ENCODE data around the gene CT45A7.
"Not testable (repeated sequence)": the region's sequence is repeated elsewhere in the genome, so short reads cannot be mapped to it uniquely, and the experiment has no call there.

Gene CT45A7

GRCh38 chrX:135837180-135837579, at the start of gene CT45A7:
CT45A7 (minus strand) TSS chrX:135837280; CDS start chrX:135833533, 3,747 bp downstream.
- H3K27me3 Mint-ChIP-seq (ENCODE audit: low read depth); DNase-seq (ENCODE audit: low spot score); H3K4me3 Mint-ChIP-seq; H3K4me1 Mint-ChIP-seq (ENCODE audit: low read depth); H3K9me3 Mint-ChIP-seq; H3K27ac Mint-ChIP-seq; H3K36me3 Mint-ChIP-seq (ENCODE audit: low read depth): not testable (repeated sequence)

DNA sequence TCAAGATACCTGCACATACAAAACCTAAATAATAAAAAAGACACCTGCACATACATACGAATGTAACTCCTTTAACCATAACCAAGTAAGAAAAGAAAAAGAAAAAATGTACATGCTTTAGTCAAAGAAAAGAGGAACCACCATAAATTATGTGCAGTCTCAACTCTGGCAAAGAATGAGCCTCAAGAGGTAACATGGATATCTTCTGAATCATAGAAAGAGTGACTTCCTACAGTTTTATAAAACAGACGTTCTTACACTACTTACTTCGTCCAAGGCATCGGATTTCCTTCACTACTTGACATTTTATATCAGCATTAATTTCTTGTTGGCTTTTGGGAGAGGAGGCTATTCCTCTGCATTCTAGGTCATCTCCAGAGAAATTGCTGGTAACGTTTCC, 45.7 kb upstream of the CT45A7 start:
- DNase-seq (ENCODE audit: low spot score); H3K9me3 Mint-ChIP-seq; H3K36me3 Mint-ChIP-seq (ENCODE audit: low read depth); H3K27me3 Mint-ChIP-seq (ENCODE audit: low read depth); H3K27ac Mint-ChIP-seq; H3K4me1 Mint-ChIP-seq (ENCODE audit: low read depth); H3K4me3 Mint-ChIP-seq: not testable (repeated sequence)

DNA sequence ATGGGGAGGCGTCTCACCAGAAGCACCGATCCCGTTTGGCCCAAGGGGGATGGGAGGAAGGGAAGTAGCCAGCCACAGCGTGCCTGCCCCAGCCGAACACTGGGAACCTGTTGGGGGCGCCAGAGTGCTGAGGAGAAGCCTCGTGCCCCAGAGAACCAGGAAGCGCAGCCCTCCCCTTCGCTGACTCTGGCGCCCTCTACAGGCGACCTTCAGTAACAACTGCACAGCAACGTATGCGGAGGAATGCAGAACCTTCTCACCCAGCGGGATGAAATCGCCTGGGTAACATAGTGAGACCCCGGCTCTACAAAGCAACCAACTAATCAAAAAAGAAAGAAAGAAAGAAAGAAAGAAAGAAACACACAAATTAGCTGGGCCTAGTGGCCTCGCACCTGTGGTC, 34.6 kb upstream of the CT45A7 start, which contains the start of gene CT45A9:
Gene CT45A9 (minus strand): TSS at position 101 of the 400 bp plus-strand sequence. CDS start 3,751 bp downstream, outside the sequence.
- H3K4me1 Mint-ChIP-seq (ENCODE audit: low read depth); DNase-seq (ENCODE audit: low spot score); H3K36me3 Mint-ChIP-seq (ENCODE audit: low read depth); H3K27me3 Mint-ChIP-seq (ENCODE audit: low read depth); H3K4me3 Mint-ChIP-seq; H3K27ac Mint-ChIP-seq; H3K9me3 Mint-ChIP-seq: not testable (repeated sequence)

DNA sequence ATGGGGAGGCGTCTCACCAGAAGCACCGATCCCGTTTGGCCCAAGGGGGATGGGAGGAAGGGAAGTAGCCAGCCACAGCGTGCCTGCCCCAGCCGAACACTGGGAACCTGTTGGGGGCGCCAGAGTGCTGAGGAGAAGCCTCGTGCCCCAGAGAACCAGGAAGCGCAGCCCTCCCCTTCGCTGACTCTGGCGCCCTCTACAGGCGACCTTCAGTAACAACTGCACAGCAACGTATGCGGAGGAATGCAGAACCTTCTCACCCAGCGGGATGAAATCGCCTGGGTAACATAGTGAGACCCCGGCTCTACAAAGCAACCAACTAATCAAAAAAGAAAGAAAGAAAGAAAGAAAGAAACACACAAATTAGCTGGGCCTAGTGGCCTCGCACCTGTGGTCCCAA, 17.4 kb upstream of the CT45A7 start, which contains the start of gene CT45A8:
Gene CT45A8 (minus strand): TSS at position 101 of the 400 bp plus-strand sequence. CDS start 3,755 bp downstream, outside the sequence.
- not testable (repeated sequence) for H3K36me3 Mint-ChIP-seq (ENCODE audit: low read depth); H3K4me3 Mint-ChIP-seq; DNase-seq (ENCODE audit: low spot score); H3K9me3 Mint-ChIP-seq; H3K27ac Mint-ChIP-seq; H3K4me1 Mint-ChIP-seq (ENCODE audit: low read depth); H3K27me3 Mint-ChIP-seq (ENCODE audit: low read depth)

GRCh38 chrX:135819912-135820311, 17.2 kb downstream of the CT45A7 start, which contains the start of gene CT45A2:
CT45A2 (minus strand) TSS chrX:135820012; CDS start chrX:135816265, 3,747 bp downstream.
- H3K36me3 Mint-ChIP-seq (ENCODE audit: low read depth); H3K4me1 Mint-ChIP-seq (ENCODE audit: low read depth); H3K27me3 Mint-ChIP-seq (ENCODE audit: low read depth); DNase-seq (ENCODE audit: low spot score); H3K27ac Mint-ChIP-seq; H3K9me3 Mint-ChIP-seq; H3K4me3 Mint-ChIP-seq: not testable (repeated sequence)

DNA sequence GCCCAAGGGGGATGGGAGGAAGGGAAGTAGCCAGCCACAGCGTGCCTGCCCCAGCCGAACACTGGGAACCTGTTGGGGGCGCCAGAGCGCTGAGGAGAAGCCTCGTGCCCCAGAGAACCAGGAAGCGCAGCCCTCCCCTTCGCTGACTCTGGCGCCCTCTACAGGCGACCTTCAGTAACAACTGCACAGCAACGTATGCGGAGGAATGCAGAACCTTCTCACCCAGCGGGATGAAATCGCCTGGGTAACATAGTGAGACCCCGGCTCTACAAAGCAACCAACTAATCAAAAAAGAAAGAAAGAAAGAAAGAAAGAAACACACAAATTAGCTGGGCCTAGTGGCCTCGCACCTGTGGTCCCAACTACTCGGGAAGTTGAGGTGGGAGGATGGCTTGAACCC, 34.4 kb downstream of the CT45A7 start, which contains the start of gene CT45A6:
Gene CT45A6 (minus strand): TSS at position 101 of the 400 bp plus-strand sequence. CDS start 3,794 bp downstream, outside the sequence.
- not testable (repeated sequence) for H3K9me3 Mint-ChIP-seq; DNase-seq (ENCODE audit: low spot score); H3K4me3 Mint-ChIP-seq; H3K27me3 Mint-ChIP-seq (ENCODE audit: low read depth); H3K4me1 Mint-ChIP-seq (ENCODE audit: low read depth); H3K27ac Mint-ChIP-seq; H3K36me3 Mint-ChIP-seq (ENCODE audit: low read depth)

DNA sequence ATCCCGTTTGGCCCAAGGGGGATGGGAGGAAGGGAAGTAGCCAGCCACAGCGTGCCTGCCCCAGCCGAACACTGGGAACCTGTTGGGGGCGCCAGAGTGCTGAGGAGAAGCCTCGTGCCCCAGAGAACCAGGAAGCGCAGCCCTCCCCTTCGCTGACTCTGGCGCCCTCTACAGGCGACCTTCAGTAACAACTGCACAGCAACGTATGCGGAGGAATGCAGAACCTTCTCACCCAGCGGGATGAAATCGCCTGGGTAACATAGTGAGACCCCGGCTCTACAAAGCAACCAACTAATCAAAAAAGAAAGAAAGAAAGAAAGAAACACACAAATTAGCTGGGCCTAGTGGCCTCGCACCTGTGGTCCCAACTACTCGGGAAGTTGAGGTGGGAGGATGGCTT, 51.7 kb downstream of the CT45A7 start, which contains the start of gene CT45A5:
Gene CT45A5 (minus strand): TSS at position 101 of the 400 bp plus-strand sequence. CDS start 3,774 bp downstream, outside the sequence.
- not testable (repeated sequence) for H3K27me3 Mint-ChIP-seq (ENCODE audit: low read depth); H3K27ac Mint-ChIP-seq; DNase-seq (ENCODE audit: low spot score); H3K36me3 Mint-ChIP-seq (ENCODE audit: low read depth); H3K4me3 Mint-ChIP-seq; H3K4me1 Mint-ChIP-seq (ENCODE audit: low read depth); H3K9me3 Mint-ChIP-seq

All from T-helper 2 cell treated with Interferon-gamma antibody and Interleukin-4, amounts not matched to agents 5 μg/mL and 100 μg/mL, for 36 hours (primary cell).